Ectodermal cell (in vitro differentiated cells): ENCODE results near the gene ZC3H8.
"Not testable (repeated sequence)": the region's sequence is repeated elsewhere in the genome, so short reads cannot be mapped to it uniquely, and the experiment has no call there.

ENCODE experiments used
- H3K27ac ChIP-seq: 2 replicates; pipeline ENCODE4 v1.7.0; 2013; ENCODE audit warnings: mild to moderate bottlenecking, low read depth, low read length; ENCODE audit not compliant: insufficient read depth, poor library complexity, severe bottlenecking
- H3K27me3 ChIP-seq: 2 replicates; pipeline ENCODE4 v1.7.0; 2013; ENCODE audit warnings: mild to moderate bottlenecking, low read length; ENCODE audit not compliant: insufficient read depth, control insufficient read depth, poor library complexity, severe bottlenecking
- H3K36me3 ChIP-seq: one replicate; pipeline ENCODE4 v1.7.0; 2013; ENCODE audit warnings: low read length; ENCODE audit not compliant: control insufficient read depth, insufficient read depth
- H3K4me1 ChIP-seq: one replicate; pipeline ENCODE4 v1.7.0; 2013; ENCODE audit warnings: low read length; ENCODE audit not compliant: control insufficient read depth, insufficient read depth
- H3K4me3 ChIP-seq: 2 replicates; pipeline ENCODE4 v1.7.0; 2013; ENCODE audit warnings: low read depth, low read length, control low read depth; ENCODE audit not compliant: insufficient read depth
- H3K9me3 ChIP-seq: 2 replicates; pipeline ENCODE4 v1.7.0; 2013; ENCODE audit warnings: mild to moderate bottlenecking, low read length, moderate library complexity; ENCODE audit not compliant: control insufficient read depth
- WGBS, 2 experiments: methylation state at CpG; one replicate each; pipeline ENCODE4 v1.1.7; 2013; ENCODE audit warnings: missing lambda C conversion rate in 2 of 2; 5-methylcytosine and 5-hydroxymethylcytosine counted together

Gene ZC3H8

GRCh38 chr2:112230371-112230770 is 24.5 kb downstream of the ZC3H8 start:
- Histone ChIP-seq H3K27me3 (no peaks in the 10 kb centered on the region), H3K36me3 (no peaks in the 10 kb centered on the region), H3K27ac (no peak overlapping the region), H3K9me3 (no peaks in the 10 kb centered on the region), H3K4me3 (no peak overlapping the region), H3K4me1 (no peaks in the 10 kb centered on the region)
- no CpG with 5 or more reads among the region's 3 CpGs for WGBS, 2 experiments

- no peaks in the 10 kb centered on the region for H3K36me3 ChIP-seq
- no peaks in the 10 kb centered on the region for H3K9me3 ChIP-seq
- H3K4me3 ChIP-seq = no peak overlapping the region
- no peaks in the 10 kb centered on the region for H3K27me3 ChIP-seq
- H3K27ac ChIP-seq = no peak overlapping the region
- H3K4me1 ChIP-seq = no peaks in the 10 kb centered on the region
Observed at GRCh38 chr2:112229348-112229747, 25.5 kb downstream of the ZC3H8 start.

- Histone ChIP-seq H3K4me3 (no peak overlapping the region), H3K27me3 (no peaks in the 10 kb centered on the region), H3K9me3 (no peaks in the 10 kb centered on the region), H3K36me3 (no peaks in the 10 kb centered on the region), H3K27ac (no peak overlapping the region), H3K4me1 (no peaks in the 10 kb centered on the region)
- WGBS, 2 experiments = 96 to 100% methylated on average over 2 of the region's 3 CpGs
Observed at GRCh38 chr2:112220831-112221230, 34.0 kb downstream of the ZC3H8 start.

GRCh38 chr2:112220186-112220585 is 34.7 kb downstream of the ZC3H8 start:
- Histone ChIP-seq H3K27ac (no peak overlapping the region), H3K27me3 (no peaks in the 10 kb centered on the region), H3K36me3 (no peaks in the 10 kb centered on the region), H3K9me3 (no peaks in the 10 kb centered on the region), H3K4me3 (no peak overlapping the region), H3K4me1 (no peaks in the 10 kb centered on the region)
- 87 to 95% methylated on average over 3 of the region's 3 CpGs for WGBS, 2 experiments

- Histone ChIP-seq H3K27ac (no peak overlapping the region), H3K36me3 (peaks cover 4% of the 10 kb centered on the region), H3K27me3 (no peaks in the 10 kb centered on the region), H3K4me1 (no peaks in the 10 kb centered on the region), H3K9me3 (no peaks in the 10 kb centered on the region), H3K4me3 (no peak overlapping the region)
Observed at GRCh38 chr2:112217854-112218253, 37.0 kb downstream of the ZC3H8 start.

- H3K36me3 ChIP-seq = peaks cover 4% of the 10 kb centered on the region
- no peak overlapping the region for H3K4me3 ChIP-seq
- H3K27ac ChIP-seq = no peak overlapping the region
- no peaks in the 10 kb centered on the region for H3K4me1 ChIP-seq
- no peaks in the 10 kb centered on the region for H3K27me3 ChIP-seq
- no peaks in the 10 kb centered on the region for H3K9me3 ChIP-seq
- 91 to 98% methylated on average over 3 of the region's 3 CpGs for WGBS, 2 experiments
Observed at GRCh38 chr2:112216167-112216566, 38.7 kb downstream of the ZC3H8 start.

GRCh38 chr2:112207905-112208304 is 46.9 kb downstream of the ZC3H8 start:
- WGBS, 2 experiments = 84 to 92% methylated on average over 3 of the region's 3 CpGs
- not testable (repeated sequence) for H3K27me3 ChIP-seq, H3K27ac ChIP-seq, H3K4me3 ChIP-seq, H3K9me3 ChIP-seq, H3K36me3 ChIP-seq, H3K4me1 ChIP-seq

GRCh38 chr2:112204411-112204810 is 50.4 kb downstream of the ZC3H8 start:
- WGBS, 2 experiments = 60 to 92% methylated on average over 1 to 2 of the region's 2 CpGs
- H3K27me3 ChIP-seq = no peaks in the 10 kb centered on the region
- H3K36me3 ChIP-seq = no peaks in the 10 kb centered on the region
- H3K27ac ChIP-seq = no peak overlapping the region
- H3K4me3 ChIP-seq = no peak overlapping the region
- H3K9me3 ChIP-seq = peaks cover 3% of the 10 kb centered on the region
- no peaks in the 10 kb centered on the region for H3K4me1 ChIP-seq

- H3K27ac ChIP-seq = no peak overlapping the region
- H3K4me3 ChIP-seq = no peak overlapping the region
- no peaks in the 10 kb centered on the region for H3K36me3 ChIP-seq
- WGBS, 2 experiments = 80 to 100% methylated on average over 1 of the region's 3 CpGs
- peaks cover 3% of the 10 kb centered on the region for H3K9me3 ChIP-seq
- H3K27me3 ChIP-seq = no peaks in the 10 kb centered on the region
- H3K4me1 ChIP-seq = no peaks in the 10 kb centered on the region
Observed at GRCh38 chr2:112201696-112202430, 53.0 kb downstream of the ZC3H8 start.

- 89 to 92% methylated on average over 3 of the region's 3 CpGs for WGBS, 2 experiments
- Histone ChIP-seq H3K4me3 (no peak overlapping the region), H3K9me3 (peaks cover 3% of the 10 kb centered on the region), H3K27me3 (no peaks in the 10 kb centered on the region), H3K4me1 (no peaks in the 10 kb centered on the region), H3K36me3 (no peaks in the 10 kb centered on the region), H3K27ac (no peak overlapping the region)
Observed at GRCh38 chr2:112199188-112199587, 55.7 kb downstream of the ZC3H8 start.

- peaks cover 3% of the 10 kb centered on the region for H3K9me3 ChIP-seq
- no peaks in the 10 kb centered on the region for H3K4me1 ChIP-seq
- no peak overlapping the region for H3K4me3 ChIP-seq
- H3K27ac ChIP-seq = no peak overlapping the region
- H3K36me3 ChIP-seq = no peaks in the 10 kb centered on the region
- no peaks in the 10 kb centered on the region for H3K27me3 ChIP-seq
Observed at GRCh38 chr2:112198780-112199179, 56.1 kb downstream of the ZC3H8 start.
